ENCODE results near the gene TP53I3.

Gene TP53I3

GRCh38 chr2:24122366-24123194 is 37.9 kb upstream of the TP53I3 start:
- H3K9me3 Mint-ChIP-seq, result peaks cover 5% of the 10 kb centered on the region
- DNase-seq, result no peak
- peak overlapping the region; percentile 85 for H3K4me3 Mint-ChIP-seq
- peaks cover 22% of the 10 kb centered on the region for H3K36me3 Mint-ChIP-seq (ENCODE audit: low read depth)
- H3K27ac Mint-ChIP-seq, result no peak overlapping the region
- H3K4me1 Mint-ChIP-seq, result peaks cover 19% of the 10 kb centered on the region
- TF ChIP-seq, protein P1, sequence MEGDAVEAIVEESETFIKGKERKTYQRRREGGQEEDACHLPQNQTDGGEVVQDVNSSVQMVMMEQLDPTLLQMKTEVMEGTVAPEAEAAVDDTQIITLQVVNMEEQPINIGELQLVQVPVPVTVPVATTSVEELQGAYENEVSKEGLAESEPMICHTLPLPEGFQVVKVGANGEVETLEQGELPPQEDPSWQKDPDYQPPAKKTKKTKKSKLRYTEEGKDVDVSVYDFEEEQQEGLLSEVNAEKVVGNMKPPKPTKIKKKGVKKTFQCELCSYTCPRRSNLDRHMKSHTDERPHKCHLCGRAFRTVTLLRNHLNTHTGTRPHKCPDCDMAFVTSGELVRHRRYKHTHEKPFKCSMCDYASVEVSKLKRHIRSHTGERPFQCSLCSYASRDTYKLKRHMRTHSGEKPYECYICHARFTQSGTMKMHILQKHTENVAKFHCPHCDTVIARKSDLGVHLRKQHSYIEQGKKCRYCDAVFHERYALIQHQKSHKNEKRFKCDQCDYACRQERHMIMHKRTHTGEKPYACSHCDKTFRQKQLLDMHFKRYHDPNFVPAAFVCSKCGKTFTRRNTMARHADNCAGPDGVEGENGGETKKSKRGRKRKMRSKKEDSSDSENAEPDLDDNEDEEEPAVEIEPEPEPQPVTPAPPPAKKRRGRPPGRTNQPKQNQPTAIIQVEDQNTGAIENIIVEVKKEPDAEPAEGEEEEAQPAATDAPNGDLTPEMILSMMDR (IDR thresholded peaks at IDR 0.05), result no peak
- no peaks in the 10 kb centered on the region for H3K27me3 Mint-ChIP-seq (ENCODE audit: low read depth, poor library complexity)

DNA sequence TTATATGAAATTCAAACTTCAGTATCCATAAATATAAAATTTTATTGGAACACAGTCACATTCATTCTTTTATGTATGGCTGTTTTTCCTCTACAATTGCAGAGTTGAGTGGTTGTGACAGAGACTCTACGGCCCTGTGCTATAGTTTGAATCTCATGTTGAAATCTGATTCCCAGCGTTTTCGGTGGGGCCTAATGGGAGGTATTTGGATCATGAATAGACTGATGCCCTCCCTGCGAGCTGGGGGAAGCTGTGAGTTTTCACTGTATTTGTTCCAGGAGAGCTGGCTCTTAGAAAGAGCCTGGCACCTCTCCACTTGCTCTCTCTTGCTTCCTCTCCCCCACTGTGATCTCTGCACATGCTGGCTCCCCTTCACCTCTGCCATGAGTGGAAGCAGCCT is 36.8 kb upstream of the TP53I3 start:
- Mint-ChIP-seq H3K4me3 (no peak overlapping the region), H3K36me3 (ENCODE audit: low read depth) (peaks cover 18% of the 10 kb centered on the region), H3K27ac (no peak overlapping the region), H3K27me3 (ENCODE audit: low read depth, poor library complexity) (no peaks in the 10 kb centered on the region), H3K9me3 (no peaks in the 10 kb centered on the region), H3K4me1 (peaks cover 19% of the 10 kb centered on the region)
- TF ChIP-seq, protein P1 (IDR thresholded peaks at IDR 0.05), result no peak
- DNase-seq, result no peak

DNA sequence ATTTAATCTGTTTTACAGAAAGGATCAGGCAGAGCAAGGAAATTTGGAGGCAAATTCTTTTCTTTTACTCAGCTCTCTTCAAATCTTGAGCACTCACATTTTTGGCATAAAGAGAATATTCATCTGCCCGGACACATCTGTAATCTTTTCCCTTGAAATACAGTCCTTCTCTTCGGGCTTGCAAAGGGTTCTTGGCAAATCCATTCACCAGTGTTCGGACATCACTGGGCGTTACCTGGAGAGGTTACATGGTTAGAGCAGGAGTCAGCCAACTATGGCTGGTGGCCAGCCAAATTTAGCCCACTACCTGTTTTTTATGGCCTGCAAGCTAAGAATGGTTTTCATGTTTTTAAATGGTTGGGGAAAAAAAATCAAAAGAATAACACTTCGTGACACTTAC is 36.4 kb upstream of the TP53I3 start:
- no peak overlapping the region for H3K4me3 Mint-ChIP-seq
- H3K27ac Mint-ChIP-seq, result no peak overlapping the region
- peaks cover 19% of the 10 kb centered on the region for H3K4me1 Mint-ChIP-seq
- TF ChIP-seq, protein P1 (IDR thresholded peaks at IDR 0.05), result no peak
- no peaks in the 10 kb centered on the region for H3K9me3 Mint-ChIP-seq
- no peaks in the 10 kb centered on the region for H3K27me3 Mint-ChIP-seq (ENCODE audit: low read depth, poor library complexity)
- no peak for DNase-seq
- peaks cover 14% of the 10 kb centered on the region for H3K36me3 Mint-ChIP-seq (ENCODE audit: low read depth)

DNA sequence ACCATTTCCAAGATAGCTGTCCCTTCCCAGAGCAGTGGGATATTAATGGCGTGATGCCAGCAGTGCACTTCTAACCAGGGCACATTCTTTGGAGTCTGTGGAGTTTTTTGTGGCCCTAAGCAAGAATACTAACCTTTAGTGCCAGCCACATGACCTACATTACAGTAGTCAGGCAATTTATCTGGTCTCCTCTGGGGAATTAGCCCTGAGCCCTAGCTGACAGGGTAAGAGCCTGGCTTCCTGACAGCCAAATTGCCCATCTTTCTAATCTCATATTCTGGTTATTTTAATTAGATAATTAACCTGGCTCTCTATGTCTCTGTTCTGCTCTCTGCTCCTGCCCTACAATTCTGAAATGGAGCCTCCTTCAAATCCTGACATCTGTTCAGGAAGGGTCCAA is 33.3 kb upstream of the TP53I3 start:
- TF ChIP-seq, protein P1 (IDR thresholded peaks at IDR 0.05), result no peak
- peaks cover 30% of the 10 kb centered on the region for H3K36me3 Mint-ChIP-seq (ENCODE audit: low read depth)
- H3K4me3 Mint-ChIP-seq, result no peak overlapping the region
- peaks cover 5% of the 10 kb centered on the region for H3K27me3 Mint-ChIP-seq (ENCODE audit: low read depth, poor library complexity)
- DNase-seq, result no peak
- peaks cover 17% of the 10 kb centered on the region for H3K9me3 Mint-ChIP-seq
- H3K27ac Mint-ChIP-seq, result no peak overlapping the region
- H3K4me1 Mint-ChIP-seq, result peaks cover 8% of the 10 kb centered on the region

GRCh38 chr2:24115057-24115456 is 30.4 kb upstream of the TP53I3 start:
- peaks cover 19% of the 10 kb centered on the region for H3K4me1 Mint-ChIP-seq

More at GRCh38 chr2:24115057-24115456, 30.4 kb upstream of the TP53I3 start:
- Mint-ChIP-seq H3K27me3 (ENCODE audit: low read depth, poor library complexity) (peaks cover 5% of the 10 kb centered on the region), H3K4me3 (no peak overlapping the region), H3K9me3 (peaks cover 18% of the 10 kb centered on the region), H3K36me3 (ENCODE audit: low read depth) (peaks cover 30% of the 10 kb centered on the region), H3K27ac (no peak overlapping the region)
- TF ChIP-seq, protein P1 (IDR thresholded peaks at IDR 0.05), result no peak
- no peak for DNase-seq
